HG02642 (cell line): ENCODE results near the gene KRTAP10-5.
"Not testable (repeated sequence)": the region's sequence is repeated elsewhere in the genome, so short reads cannot be mapped to it uniquely, and the experiment has no call there.

Source experiments
- ATAC-seq: cut with Tn5 transposase; IDR thresholded peaks from one replicate; pipeline ENCODE4 v1.9.1; 2021; ENCODE audit warnings: mild to moderate bottlenecking; ENCODE audit not compliant: unreplicated experiment, poor library complexity

KRTAP10-5 gene

DNA sequence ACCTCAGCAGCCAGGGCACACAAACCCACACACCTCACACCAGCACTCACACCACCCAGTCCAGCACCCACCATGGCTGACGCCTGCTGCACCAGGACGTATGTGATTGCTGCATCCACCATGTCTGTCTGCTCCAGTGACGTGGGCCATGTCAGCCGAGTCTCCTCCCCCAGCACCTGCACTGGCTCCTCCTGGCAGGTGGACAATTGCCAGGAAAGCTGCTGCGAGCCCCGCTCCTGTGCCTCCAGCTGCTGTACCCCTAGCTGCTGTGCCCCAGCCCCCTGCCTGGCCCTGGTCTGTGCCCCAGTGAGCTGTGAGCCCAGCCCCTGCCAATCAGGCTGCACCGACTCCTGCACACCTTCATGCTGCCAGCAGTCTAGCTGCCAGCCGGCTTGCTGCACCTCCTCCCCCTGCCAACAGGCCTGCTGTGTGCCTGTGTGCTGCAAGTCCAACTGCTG, 31.7 kb upstream of the KRTAP10-5 start, which contains the start of gene KRTAP10-8:
TSS of gene KRTAP10-8 (plus strand) at position 51 of the 458 bp plus-strand sequence. CDS start at position 73, 22 bp downstream.
- no peak for ATAC-seq

DNA sequence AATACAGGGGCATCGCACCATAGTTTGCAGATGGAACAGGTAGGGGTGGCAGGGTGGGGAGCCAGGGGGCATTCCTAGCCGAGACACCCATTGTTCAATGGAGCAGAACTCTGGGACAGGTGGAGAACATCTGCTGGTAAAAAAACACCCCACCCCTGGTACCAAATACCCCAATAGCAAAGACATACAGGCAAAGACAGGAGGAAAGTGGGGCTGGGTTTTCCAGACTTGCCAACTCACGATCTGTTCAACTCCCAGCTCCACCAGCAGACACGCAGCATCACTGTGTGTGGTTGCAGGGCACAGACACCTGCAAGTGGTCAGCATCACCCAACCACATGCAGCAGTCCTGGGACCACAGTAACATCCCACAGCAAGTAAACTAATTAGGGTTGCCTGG, 31.1 kb upstream of the KRTAP10-5 start:
- no peak for ATAC-seq

- not testable (repeated sequence) for ATAC-seq
These were observed 29.9 kb upstream of the KRTAP10-5 start for GRCh38 chr21:44610157-44610843.

GRCh38 chr21:44609193-44609592, 28.8 kb upstream of the KRTAP10-5 start:
- ATAC-seq, result no peak

- no peak for ATAC-seq
These were observed 26.1 kb upstream of the KRTAP10-5 start for GRCh38 chr21:44606495-44606894.

DNA sequence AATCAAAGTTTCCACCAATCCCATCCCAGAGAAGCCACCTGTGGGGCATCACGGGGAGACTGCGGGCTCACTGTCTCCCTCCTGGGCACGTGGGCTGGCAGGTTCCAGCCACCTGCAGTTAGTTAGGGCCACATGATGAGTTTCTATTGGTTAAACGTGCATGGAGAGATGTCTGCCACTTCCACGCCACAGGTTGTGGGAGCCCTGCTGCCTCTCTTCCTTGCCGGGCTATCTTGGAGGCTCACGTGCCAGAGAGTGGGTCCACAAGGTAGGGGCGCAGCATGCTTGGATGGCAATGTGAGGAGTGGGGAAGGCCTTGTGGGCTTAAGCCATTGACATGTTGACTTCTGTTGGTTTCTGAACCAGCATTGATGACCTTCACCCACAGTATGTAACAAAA, 23.5 kb upstream of the KRTAP10-5 start:
- no peak for ATAC-seq

- ATAC-seq, result no peak
These were observed 22.9 kb upstream of the KRTAP10-5 start for GRCh38 chr21:44603109-44603875.

DNA sequence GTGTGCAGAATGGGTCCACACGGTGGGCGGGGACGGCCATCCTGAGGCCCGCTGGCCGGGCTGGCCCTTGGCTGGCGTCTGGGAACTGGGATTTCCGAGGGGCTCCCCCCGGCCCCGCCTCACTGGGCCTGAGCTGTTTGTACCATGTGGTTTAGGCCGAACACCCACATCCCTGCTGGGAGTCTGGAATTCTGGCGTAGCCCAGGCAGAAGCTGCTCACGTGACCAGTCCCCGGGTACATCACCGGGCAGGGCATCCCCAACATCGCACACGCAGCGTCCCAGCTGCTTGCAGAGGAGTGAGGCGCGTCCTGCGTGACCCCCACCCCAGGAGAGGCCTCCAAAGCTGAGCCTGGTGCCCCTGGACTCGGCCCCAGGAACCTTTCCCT, 22.1 kb upstream of the KRTAP10-5 start:
- ATAC-seq, result no peak

- ATAC-seq, result no peak
These were observed 21.4 kb upstream of the KRTAP10-5 start for GRCh38 chr21:44601596-44602462.

GRCh38 chr21:44601091-44601490, 20.7 kb upstream of the KRTAP10-5 start:
- ATAC-seq, result not testable (repeated sequence)

DNA sequence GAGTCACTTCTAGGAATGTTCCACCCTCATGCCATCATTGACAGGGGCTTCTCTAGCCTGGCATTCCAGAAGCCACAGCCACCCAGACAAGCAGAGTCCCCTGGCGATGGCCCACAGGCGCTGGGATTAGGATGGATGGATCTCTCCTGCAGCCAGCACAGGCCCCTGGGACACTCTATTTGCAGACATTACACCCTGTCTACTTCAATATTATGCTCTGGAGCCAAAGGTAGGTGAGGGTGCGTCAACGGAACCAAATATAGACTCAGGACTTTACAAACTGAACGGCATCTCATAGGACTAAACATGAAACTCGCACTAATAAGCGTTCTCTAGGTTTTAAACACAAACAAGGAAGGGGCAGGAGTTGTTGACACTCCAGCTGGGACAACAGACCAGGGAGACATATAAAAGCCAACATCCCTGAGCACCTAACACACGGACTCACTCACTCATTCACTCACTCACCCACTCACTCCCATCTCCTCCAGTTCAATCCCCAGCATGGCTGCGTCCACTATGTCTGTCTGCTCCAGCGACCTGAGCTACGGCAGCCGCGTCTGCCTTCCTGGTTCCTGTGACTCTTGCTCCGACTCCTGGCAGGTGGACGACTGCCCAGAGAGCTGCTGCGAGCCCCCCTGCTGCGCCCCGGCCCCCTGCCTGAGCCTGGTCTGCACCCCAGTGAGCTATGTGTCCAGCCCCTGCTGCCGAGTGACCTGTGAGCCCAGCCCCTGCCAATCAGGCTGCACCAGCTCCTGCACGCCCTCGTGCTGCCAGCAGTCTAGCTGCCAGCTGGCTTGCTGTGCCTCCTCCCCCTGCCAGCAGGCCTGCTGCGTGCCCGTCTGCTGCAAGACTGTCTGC, 19.9 kb upstream of the KRTAP10-5 start, which contains the start of gene KRTAP10-7:
TSS of gene KRTAP10-7 (plus strand) at position 480 of the 861 bp plus-strand sequence. CDS start at position 505, 25 bp downstream.
- not testable (repeated sequence) for ATAC-seq

GRCh38 chr21:44599264-44600029, 19.0 kb upstream of the KRTAP10-5 start:
- no peak for ATAC-seq

DNA sequence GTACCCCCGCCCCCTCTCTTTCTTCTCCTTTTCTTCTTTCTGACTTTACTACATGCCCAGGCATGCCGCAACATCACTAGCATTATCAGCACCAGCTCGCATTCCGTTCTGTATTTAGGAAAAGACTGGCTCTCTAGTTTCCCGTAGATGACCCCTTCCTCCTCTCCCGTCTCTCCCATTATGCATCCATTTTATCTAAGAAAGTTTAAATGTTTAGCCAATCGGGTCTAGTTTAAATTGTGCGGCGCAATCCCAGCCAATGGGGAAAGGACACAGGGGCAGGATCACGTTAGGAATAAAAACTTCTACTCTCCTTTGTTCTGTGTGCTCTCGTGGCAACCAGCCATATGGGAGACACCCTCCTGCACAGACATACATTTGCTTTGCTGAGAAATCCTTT, 17.7 kb upstream of the KRTAP10-5 start:
- ATAC-seq, result no peak

DNA sequence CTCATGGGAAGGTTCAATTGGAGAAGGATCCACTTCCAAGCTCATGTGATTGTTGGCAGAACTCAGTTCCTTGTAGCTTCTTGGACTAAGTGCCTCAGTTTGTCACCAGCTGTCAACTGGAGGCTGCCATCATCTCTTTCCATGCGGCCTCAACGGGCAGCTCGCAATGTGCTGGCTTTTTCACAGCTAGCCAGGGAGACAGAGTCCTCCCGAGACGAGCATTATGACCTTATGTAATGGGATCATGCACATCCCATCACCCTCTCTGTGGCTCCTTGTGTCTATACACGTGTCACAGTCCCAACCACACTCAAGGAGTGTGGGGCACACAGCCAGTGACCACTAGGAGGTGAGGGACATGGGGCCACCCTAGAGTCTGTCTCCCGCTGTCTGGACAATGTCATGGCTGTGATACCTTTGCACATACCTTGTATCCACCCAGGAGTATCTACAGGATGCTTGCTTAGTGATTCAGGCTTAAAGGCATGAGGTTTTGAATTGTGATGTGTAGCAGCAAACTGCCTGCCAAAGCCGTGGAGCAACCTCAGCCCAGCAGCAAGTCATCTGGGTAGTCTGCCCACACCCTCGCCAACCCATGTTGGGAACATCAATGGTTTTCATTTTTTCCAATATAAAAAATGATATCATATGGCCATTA, 15.8 kb upstream of the KRTAP10-5 start:
- ATAC-seq, result no peak

- ATAC-seq, result no peak
These were observed 15.1 kb upstream of the KRTAP10-5 start for GRCh38 chr21:44595524-44595923.

DNA sequence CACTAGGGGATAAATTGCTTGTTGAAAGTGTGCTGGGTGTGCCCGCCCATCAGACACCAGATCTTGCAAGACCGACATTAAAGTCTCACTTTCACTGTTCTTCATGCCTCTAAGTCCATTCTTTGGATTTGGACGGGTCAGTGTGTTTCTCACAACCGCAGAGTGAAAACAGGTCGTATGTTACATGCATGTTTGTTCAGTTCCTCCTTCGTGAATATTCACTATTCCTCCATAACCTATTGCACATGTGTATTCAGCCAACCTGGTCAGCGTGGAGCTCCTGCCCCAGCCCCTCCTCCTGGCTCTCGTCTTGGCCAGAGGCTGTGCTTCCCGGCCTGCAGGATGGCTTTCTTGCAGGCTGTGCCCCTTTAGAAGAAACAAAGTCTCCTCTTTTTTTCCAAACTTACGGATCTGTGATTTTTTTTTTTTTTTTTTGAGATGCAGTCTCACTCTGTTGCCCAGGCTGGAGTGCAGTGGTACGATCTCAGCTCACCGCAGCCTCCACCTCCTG, 14.1 kb upstream of the KRTAP10-5 start:
- no peak for ATAC-seq

GRCh38 chr21:44593598-44594405, 13.4 kb upstream of the KRTAP10-5 start:
- no peak for ATAC-seq
